ENCODE data around the gene RPL10. TPM values are rescaled to one million over a fixed set of nuclear protein-coding genes. Genes with fewer than 3 reads are reported as not detected.

RPL10 gene
- total RNA-seq, 1 experiment from 2014 or later, result 2,466 TPM

- CTCF ChIA-PET, result no interaction called here
- Histone ChIP-seq H3K36me3 (ENCODE audit: control insufficient read depth, insufficient read depth, low read length) (peaks cover 2% of the 10 kb centered on the region; the same call in 1 of the 2 replicates), H3K27me3 (ENCODE audit: control insufficient read depth, insufficient read depth, low read length) (no peaks in the 10 kb centered on the region), H3K9me3 (ENCODE audit: control insufficient read depth, insufficient read depth, low read depth, low read length) (no peaks in the 10 kb centered on the region), H3K27ac (ENCODE audit: low read length) (no peak overlapping the region), H3K4me1 (ENCODE audit: control insufficient read depth, insufficient read depth, low read length) (peaks cover 11% of the 10 kb centered on the region), H3K4me3 (ENCODE audit: low read depth in 2 of 2, low read length in 2 of 2) (no peak overlapping the region)
- intact Hi-C loops (cut with micrococcal nuclease; ENCODE audit: unreplicated experiment) (no loop called here), in situ Hi-C loops (cut with HindIII; ENCODE audit: low pct_unique_long_range_greater_than_20kb, low sequenced_read_pairs) (no loop called here)
- DNase-seq (ENCODE audit: low read depth, low spot score) (no peak), ATAC-seq (no peak)
- POLR2A ChIA-PET, result no interaction called here
- no TSS peak for BruUV-seq (replicated peaks)
- TF ChIP-seq CTCF (IDR thresholded peaks at IDR 0.05), result no peak
Observed at GRCh38 chrX:154449618-154450017, 51.4 kb downstream of the RPL10 start.

- in situ Hi-C loops (cut with HindIII; ENCODE audit: low pct_unique_long_range_greater_than_20kb, low sequenced_read_pairs), result no loop called here
- no peaks in the 10 kb centered on the region for H3K27me3 ChIP-seq (ENCODE audit: control insufficient read depth, insufficient read depth, low read length)
- TF ChIP-seq CTCF (IDR thresholded peaks at IDR 0.05), result no peak
- no peak for TF ChIP-seq REST (IDR thresholded peaks at IDR 0.05; ENCODE audit: insufficient read depth in 1 of 2, low read depth in 2 of 2, low read length in 1 of 2)
- no peak for TF ChIP-seq TCF7L2 (IDR thresholded peaks at IDR 0.05; ENCODE audit: low read depth, low read length)
- TF ChIP-seq SIN3A (IDR thresholded peaks at IDR 0.05; ENCODE audit: borderline replicate concordance, insufficient read depth, low read depth, low read length), result no peak
- no peak for TF ChIP-seq POLR2AphosphoS5 (IDR thresholded peaks at IDR 0.05; ENCODE audit: low read depth, low read length)
- peaks cover 5% of the 10 kb centered on the region for H3K4me1 ChIP-seq (ENCODE audit: control insufficient read depth, insufficient read depth, low read length)
- no TSS peak for BruUV-seq (replicated peaks)
- ATAC-seq (no peak), DNase-seq (ENCODE audit: low read depth, low spot score) (no peak)
- peaks cover 2% of the 10 kb centered on the region; the same call in 1 of the 2 replicates for H3K36me3 ChIP-seq (ENCODE audit: control insufficient read depth, insufficient read depth, low read length)
- intact Hi-C loops (cut with micrococcal nuclease; ENCODE audit: unreplicated experiment), result no loop called here
- POLR2A ChIA-PET, result no interaction called here
- H3K9me3 ChIP-seq (ENCODE audit: control insufficient read depth, insufficient read depth, low read depth, low read length), result no peaks in the 10 kb centered on the region
- no peak overlapping the region for H3K27ac ChIP-seq (ENCODE audit: low read length)
- CTCF ChIA-PET, result no interaction called here
- H3K4me3 ChIP-seq (ENCODE audit: low read depth in 2 of 2, low read length in 2 of 2), result no peak overlapping the region
Observed at GRCh38 chrX:154450312-154450711, 52.1 kb downstream of the RPL10 start.

Small RNA genes lying within 50 kb of the gene (microRNA-seq; reads per million reads assigned to microRNA genes)
- 10.5 reads per million, percentile 30 among the genes with 10 or more reads in this experiment for gene MIR6858 (ENCODE audit: unreplicated experiment)

Other genes with a start within 250 kb of the RPL10 start
- not detected for gene OPN1MW, start 215.8 kb upstream of the RPL10 start, total RNA-seq (2021; ENCODE audit: unreplicated experiment)
- gene OPN1MW2, start 178.6 kb upstream of the RPL10 start, total RNA-seq (2021; ENCODE audit: unreplicated experiment), result not detected
- gene OPN1MW3, start 140.8 kb upstream of the RPL10 start, total RNA-seq (2021; ENCODE audit: unreplicated experiment), result not detected
- gene TEX28, start 103.3 kb upstream of the RPL10 start, total RNA-seq (2021; ENCODE audit: unreplicated experiment), result not detected
- not detected for gene TKTL1, start 102.6 kb upstream of the RPL10 start, total RNA-seq (2021; ENCODE audit: unreplicated experiment)
- gene FLNA, start 23.7 kb upstream of the RPL10 start, total RNA-seq (2021; ENCODE audit: unreplicated experiment), result 920 TPM
- gene EMD, start 19.1 kb upstream of the RPL10 start, total RNA-seq (2021; ENCODE audit: unreplicated experiment), result 178 TPM
- gene DNASE1L1, start 10.9 kb downstream of the RPL10 start, total RNA-seq (2021; ENCODE audit: unreplicated experiment), result 60.4 TPM
- 113 TPM for gene TAFAZZIN, start 13.2 kb downstream of the RPL10 start, total RNA-seq (2021; ENCODE audit: unreplicated experiment)
- gene ATP6AP1, start 30.3 kb downstream of the RPL10 start, total RNA-seq (2021; ENCODE audit: unreplicated experiment), result 221 TPM
- gene GDI1, start 38.8 kb downstream of the RPL10 start, total RNA-seq (2021; ENCODE audit: unreplicated experiment), result 317 TPM
- gene FAM50A, start 45.8 kb downstream of the RPL10 start, total RNA-seq (2021; ENCODE audit: unreplicated experiment), result 225 TPM
- 128 TPM for gene PLXNA3, start 59.9 kb downstream of the RPL10 start, total RNA-seq (2021; ENCODE audit: unreplicated experiment)
- gene LAGE3, start 80.9 kb downstream of the RPL10 start, total RNA-seq (2021; ENCODE audit: unreplicated experiment), result 175 TPM
- 65.4 TPM for gene UBL4A, start 88.2 kb downstream of the RPL10 start, total RNA-seq (2021; ENCODE audit: unreplicated experiment)
- 64.1 TPM for gene SLC10A3, start 92.3 kb downstream of the RPL10 start, total RNA-seq (2021; ENCODE audit: unreplicated experiment)
- 88.8 TPM for gene FAM3A, start 117.9 kb downstream of the RPL10 start, total RNA-seq (2021; ENCODE audit: unreplicated experiment)
- gene G6PD, start 148.5 kb downstream of the RPL10 start, total RNA-seq (2021; ENCODE audit: unreplicated experiment), result 615 TPM
- gene IKBKG, start 149.2 kb downstream of the RPL10 start, total RNA-seq (2021; ENCODE audit: unreplicated experiment), result 76.3 TPM
- not detected for gene CTAG1A, start 186.8 kb downstream of the RPL10 start, total RNA-seq (2021; ENCODE audit: unreplicated experiment)
- gene CTAG1B, start 220.9 kb downstream of the RPL10 start, total RNA-seq (2021; ENCODE audit: unreplicated experiment), result not detected